GM18861 (cell line): ENCODE data around the gene HOXD4.

Experiments used
- ATAC-seq: cut with Tn5 transposase; IDR thresholded peaks from one replicate; pipeline ENCODE4 v1.9.1; 2021; ENCODE audit not compliant: unreplicated experiment

Gene HOXD4

DNA sequence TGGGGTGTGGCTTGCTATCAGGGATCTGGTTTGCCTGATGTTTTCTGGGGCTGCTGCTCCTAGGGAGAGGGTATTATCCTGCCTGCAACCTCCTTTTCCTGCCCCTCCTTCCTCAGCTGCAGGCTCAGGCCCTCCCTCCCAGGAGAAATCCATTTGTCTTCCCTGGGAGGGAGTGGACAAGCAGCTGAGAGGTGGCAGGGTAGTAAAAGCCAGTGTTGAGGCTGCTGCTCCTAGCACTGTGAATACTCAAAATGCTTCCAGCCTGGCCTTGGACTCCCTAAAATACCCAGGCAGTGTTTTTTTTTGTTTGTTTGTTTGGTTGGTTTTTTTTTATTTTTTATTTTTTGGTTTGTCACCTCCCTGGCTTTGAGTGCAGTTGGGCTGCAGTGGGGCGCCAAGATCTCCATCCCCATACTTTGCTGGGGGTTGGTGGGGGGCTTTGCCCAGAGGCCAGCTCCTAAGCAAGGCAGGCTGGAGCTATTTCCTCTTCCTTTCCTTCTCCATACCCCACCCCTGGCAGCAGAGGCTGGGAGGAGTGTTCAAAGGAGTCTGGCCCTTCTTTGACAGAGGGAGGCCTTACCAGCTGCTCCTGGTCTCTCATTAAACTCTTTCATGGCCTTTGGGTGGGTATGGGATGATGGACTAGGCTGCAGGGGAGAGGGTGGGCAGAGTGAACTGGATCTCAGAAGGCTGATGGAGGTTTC is 19.4 kb downstream of the HOXD4 start:
- no peak for ATAC-seq

DNA sequence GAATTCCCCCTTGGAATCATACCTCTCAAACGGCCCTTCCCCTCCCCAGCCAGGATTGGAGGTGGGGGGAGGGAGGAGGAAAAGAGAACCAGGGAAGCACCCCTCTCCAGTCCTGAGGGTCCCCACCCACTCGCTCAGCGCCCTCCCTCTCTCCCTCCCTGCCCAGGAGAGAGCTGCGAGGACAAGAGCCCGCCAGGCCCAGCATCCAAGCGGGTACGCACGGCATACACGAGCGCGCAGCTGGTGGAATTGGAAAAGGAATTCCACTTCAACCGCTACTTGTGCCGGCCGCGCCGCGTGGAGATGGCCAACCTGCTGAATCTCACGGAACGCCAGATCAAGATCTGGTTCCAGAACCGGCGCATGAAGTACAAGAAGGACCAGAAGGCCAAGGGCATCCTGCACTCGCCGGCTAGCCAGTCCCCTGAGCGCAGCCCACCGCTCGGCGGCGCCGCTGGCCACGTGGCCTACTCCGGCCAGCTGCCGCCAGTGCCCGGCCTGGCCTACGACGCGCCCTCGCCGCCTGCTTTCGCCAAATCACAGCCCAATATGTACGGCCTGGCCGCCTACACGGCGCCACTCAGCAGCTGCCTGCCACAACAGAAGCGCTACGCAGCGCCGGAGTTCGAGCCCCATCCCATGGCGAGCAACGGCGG is 20.1 kb downstream of the HOXD4 start:
- no peak for ATAC-seq

DNA sequence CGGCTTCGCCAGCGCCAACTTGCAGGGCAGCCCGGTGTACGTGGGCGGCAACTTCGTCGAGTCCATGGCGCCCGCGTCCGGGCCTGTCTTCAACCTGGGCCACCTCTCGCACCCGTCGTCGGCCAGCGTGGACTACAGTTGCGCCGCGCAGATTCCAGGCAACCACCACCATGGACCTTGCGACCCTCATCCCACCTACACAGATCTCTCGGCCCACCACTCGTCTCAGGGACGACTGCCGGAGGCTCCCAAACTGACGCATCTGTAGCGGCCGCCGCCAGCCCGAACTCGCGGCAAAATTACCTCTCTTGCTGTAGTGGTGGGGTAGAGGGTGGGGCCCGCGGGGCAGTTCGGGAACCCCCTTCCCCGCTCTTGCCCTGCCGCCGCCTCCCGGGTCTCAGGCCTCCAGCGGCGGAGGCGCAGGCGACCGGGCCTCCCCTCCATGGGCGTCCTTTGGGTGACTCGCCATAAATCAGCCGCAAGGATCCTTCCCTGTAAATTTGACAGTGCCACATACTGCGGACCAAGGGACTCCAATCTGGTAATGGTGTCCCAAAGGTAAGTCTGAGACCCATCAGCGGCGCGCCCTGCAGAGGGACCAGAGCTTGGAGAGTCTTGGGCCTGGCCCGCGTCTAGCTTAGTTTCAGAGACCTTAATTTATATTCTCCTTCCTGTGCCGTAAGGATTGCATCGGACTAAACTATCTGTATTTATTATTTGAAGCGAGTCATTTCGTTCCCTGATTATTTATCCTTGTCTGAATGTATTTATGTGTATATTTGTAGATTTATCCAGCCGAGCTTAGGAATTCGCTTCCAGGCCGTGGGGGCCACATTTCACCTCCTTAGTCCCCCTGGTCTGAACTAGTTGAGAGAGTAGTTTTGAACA is 20.9 kb downstream of the HOXD4 start:
- ATAC-seq = no peak

DNA sequence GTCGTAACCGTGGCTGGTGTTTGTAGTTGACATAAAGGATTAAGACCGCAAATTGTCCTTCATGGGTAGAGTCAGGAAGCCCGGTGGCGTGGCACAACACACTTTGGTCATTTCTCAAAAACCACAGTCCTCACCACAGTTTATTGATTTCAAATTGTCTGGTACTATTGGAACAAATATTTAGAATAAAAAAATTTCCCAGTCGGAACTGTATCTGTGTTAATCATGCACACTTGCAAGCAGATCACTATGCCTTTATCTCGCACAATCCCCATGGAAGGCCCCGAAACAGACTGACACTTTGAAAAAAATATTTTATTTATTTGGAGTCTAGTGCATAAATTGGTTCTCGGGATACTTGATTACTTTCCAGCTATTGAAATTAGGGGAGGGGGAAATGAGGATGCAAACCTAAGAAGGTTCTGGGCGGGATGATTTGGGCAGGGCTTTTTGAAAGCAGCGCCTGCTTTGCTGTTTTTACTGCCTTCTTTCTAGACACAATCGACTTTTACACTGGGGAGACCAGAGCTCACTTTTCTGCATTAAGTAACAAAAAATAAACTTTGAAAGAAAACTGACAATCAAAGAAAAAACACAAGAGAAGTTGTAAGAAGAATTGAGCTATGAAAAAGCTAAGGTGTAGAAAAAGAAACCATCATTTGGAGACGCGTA is 21.7 kb downstream of the HOXD4 start:
- no peak for ATAC-seq

DNA sequence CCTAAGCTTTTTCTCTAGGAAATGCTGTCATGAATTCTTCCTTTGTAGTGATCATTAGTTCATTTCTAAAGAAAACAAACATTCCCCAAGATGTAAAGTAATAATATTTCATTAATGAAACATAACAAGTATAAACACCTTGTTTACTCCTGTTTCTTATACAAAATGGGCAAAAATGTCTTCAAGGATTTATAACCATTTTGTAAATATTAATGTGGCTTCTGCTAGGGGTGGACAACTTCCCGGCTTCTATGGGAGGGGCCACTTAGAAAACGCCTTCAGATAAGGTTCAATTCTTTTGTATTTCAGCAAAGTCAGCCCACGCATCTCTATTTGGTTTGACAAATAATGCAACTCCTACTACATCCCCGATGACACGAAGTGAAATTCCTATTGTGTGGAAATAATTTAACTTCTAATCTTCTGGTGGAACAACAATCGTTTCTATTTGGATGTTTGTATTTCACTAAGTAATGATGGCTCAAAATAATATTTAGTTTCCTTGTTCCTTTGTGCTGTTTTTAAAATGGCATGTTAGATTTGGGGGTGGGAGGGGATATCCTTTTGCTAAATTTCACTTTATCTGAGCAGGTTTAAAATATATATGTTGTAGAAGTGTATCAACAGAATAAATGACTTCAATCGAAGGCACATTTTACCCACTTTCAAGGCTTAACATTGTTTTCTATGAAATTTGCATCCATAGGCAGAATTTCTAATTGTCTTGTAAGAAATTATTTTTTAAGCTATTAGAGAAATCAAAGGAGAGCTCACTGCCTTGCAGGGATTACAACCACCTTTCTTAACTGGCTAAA is 22.4 kb downstream of the HOXD4 start:
- no peak for ATAC-seq

DNA sequence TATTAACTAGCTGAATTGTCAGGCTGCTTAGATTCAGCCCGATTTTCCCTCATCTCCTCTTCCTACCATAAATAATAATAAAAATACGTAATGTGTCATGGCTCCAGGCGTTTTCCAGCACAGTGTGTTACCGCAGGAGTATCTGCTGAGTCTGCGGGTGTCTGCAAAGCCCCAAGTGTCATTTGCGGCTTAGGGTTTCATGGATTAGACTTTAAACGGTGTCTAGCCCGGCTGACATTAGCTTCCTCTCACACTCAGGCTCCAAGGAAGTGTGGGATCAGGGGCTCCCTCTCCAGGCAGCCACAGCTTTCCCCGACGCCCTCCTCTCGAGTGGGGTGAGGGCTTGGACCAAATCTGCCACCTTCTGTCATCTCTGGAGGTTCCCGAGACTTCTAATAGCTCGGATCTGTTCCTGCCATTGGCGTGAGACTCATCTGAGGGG is 23.1 kb downstream of the HOXD4 start:
- no peak for ATAC-seq

DNA sequence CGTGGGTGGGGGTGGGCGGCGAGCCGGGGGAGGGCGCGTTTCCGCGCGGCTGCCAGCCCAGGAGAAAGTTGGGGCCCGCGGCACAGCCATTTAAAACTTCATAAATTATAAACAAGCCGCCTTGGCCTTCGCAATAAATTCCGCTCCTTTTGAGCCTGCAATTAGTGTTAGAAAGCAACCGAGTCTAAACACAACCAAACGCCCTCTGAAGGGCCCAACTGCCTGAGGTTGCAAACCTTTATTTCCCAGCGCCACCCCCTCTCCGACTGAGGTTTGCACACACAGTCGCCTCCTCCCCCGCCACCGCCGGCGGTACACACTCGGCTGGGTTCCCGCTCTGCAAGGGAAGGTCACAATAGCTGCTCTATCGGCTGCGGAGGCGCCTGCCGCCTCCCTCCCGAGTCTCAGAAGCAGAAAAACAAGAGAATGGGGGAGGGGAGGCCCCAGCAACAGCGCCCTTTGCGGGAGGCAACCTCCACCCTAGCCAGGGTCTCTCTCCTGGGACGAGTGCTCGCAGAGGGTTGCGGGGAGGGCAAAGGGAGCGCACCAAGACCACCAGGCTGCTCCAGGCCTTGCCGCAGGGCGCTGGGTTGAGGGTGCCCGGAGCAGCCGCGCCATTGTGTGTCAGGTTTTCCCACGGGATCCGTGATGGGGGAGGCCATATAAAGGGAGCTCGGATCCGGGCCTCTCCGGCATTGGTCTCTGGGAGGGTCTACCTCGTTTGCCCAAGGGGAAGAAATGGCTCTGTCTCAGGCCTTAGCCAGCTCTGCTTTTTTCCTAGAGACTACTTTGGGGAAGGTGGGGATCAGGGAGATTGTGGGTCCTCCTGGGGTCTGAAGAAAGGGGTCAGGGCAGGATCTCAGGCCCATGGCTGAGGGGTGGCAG is 23.7 kb downstream of the HOXD4 start:
- no peak for ATAC-seq

DNA sequence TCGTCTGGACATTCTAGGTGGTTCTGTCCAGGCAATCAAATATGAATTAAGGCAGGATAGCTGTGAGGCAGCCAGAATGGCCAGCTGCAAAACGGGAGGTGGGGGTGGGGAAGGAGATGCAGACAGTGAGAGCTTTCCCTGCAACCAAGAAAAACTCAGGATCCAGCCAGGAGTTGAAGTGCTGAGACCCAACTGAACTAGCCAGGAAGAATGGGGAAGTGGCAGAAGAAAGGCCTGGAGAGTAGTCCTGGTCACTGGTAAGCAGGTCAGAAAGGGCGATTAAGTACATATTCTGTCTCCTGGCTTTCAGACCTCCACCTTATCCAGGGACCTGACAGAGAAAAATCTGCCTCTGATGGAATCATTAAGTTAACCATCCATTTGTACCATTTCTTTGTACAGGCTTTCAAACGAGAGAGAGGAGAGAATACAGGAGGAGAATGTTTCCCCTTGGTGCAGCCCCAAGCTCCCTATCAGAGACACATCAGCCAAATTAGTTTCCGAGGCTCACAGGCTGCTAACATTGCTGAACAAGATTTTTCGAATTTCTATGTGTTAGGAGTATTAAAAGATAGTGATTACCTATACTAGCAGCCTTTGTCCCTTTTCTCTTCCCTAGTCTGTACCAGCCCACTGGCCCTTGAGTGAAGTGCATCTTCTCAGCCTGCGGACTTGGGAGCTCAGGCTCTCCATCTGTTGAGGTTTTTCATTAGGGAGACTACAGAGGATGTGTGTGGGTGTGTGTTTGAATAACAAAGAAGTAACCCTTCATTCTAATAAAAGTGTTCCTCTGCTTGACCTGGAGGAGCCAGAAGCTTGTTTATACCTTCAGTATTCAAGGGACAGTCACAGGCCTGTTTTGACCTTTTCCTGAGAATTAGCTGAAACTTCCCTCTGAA is 24.6 kb downstream of the HOXD4 start:
- ATAC-seq = no peak

DNA sequence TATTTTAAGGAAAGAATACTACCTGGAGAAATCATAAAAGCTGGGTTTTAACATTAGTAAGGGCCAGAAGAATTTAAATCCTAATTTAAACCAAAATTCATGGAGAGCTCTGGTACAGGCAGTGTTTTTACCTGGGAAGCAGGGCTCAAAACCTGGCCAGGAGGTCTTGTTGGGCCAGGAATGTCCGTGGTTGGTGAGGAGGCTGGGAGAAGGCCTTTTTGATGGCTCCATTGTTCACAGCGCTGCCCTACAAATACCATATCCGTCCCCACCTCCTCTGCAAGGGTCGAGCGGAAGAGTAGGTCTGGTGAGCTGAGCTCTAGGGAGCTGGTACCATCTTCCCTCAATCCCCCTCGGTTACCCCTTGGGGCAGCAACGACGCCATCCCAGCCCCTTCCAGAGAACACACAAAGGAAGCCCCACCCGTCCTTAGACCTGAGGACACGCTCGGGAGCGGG is 26.3 kb downstream of the HOXD4 start:
- no peak for ATAC-seq

DNA sequence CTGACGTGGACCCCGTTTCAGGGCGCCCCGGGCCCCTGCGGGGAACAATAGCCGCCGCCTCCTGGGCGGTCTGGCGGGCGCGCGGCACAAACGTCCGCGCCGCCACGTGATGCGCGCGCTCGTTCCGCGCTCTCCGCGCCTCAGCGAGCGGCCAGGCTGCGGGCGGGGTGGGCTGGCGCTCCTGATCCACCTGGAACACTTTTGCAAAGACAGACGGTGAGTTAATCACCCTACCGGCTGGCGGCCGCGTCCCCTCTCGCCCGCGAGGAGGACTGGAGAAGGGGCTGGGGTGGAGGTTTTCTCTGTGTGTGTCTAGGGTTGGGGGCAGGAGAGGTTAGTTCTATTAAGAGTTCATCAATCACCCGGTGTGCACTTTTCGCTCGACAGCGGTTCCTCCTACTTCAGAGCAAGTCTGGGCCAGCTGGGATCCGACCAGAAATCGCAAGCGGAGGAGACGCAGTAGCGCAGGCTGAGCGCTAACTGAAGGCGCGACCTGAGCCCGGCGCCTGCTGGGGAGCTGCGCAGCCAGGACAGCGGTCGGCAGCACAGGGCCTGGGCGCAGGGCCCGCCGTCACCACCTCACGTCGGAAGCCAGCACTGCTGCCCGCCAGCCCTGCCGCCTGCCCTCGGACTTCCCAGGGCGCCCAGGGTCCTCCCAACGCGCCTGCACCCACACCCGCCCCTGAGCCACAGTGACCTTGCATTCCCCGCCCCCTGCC is 26.8 kb downstream of the HOXD4 start:
- no peak for ATAC-seq

DNA sequence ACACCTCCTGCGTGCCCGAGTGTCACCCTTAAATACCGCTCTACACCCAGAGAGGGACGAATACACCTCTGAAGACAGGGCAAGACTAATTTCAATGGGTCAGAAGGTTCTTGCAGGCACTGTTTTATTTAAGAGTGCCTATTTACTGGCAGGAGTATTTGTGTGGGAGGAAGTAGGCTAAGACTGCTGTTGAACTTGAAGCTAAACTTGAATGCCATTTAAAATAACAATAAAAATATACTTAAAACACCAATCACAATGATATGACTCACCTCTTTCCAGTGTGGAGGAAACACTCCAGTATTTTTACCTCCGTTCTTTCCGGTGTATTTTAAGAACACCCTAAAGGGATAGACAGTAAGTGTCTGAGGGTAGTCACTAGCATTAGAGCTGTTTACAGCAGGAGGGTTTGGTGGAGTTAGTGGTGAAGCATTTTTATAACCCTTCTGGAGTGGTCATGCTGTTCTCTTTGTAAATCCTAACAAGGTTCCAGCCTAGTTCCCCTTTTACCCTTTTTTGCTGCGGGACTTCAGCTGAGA is 27.5 kb downstream of the HOXD4 start:
- ATAC-seq = no peak

DNA sequence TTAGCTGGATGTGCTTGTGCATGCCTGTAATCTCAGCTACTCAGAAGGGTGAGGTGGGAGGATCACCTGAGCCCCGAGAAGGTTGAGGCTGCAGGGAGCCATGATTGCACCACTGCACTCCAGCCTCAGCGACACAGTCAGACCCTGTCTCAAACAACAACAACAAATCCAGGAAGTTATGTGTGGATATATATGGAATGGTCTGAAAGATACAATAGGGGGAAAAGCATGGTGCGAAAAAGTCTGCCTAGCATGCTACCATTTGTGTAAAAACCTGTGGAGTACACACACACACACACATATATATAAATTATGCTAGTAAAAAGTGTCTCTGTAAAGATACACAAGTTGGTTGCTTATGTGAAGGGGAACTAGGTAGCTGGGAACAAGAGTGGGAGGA is 30.2 kb downstream of the HOXD4 start:
- no peak for ATAC-seq

DNA sequence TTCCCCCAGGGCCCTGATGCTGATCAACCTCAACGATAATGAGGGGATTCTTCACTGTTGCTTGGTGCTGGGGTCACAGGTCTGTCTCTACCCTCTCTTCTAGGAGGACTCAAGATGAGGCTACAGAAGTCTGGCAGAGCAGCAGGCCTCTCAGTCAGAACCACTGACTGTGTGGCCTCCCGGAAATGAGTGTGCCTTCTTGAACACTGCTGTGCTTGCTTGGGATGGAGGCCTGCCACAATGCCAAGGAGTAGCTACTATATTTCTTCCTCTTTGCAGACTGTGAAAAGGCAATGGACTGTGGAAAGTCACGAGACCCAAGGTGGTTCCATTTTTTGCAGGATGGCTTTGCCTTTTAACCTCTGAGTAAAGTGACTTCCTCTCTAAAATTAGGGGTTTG is 31.3 kb downstream of the HOXD4 start:
- ATAC-seq = no peak

DNA sequence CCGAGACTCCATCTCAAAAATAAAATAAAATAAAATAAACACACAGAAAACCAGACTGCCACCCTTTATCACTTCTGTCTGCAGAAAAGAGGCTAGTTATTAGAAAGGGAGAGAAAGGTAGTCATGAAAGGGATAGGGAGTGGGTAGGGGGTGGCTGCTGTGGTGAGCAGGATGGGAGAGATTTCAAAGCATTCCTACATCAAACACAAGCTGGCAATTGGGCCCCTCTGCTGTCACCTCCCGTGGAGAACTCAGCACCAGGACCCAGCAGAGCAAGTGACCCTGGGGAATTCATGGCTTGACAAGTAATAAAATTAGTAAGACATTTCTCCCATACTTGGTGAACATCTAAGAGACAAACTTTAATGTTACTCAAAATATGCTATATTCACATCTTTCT is 33.4 kb downstream of the HOXD4 start:
- ATAC-seq = no peak

DNA sequence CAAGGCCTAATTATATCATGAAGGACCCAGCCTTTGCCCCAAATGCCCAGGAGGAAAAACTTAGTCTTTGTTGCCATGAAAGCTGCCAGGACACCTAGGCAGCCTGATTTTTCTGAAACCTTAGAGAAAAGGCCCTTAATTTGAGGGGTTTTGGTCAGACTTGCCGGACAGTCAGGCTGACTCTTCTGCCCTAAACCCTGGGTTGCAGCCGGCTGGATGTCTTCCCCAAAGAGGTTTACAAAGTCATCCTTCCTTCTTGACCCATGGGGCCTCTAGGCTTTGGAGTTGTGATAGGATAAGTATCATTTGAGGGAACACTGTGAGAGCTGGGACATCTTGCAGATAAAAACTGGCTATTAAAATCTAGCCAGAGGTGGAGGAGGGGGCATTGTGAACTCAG is 34.7 kb downstream of the HOXD4 start:
- no peak for ATAC-seq

DNA sequence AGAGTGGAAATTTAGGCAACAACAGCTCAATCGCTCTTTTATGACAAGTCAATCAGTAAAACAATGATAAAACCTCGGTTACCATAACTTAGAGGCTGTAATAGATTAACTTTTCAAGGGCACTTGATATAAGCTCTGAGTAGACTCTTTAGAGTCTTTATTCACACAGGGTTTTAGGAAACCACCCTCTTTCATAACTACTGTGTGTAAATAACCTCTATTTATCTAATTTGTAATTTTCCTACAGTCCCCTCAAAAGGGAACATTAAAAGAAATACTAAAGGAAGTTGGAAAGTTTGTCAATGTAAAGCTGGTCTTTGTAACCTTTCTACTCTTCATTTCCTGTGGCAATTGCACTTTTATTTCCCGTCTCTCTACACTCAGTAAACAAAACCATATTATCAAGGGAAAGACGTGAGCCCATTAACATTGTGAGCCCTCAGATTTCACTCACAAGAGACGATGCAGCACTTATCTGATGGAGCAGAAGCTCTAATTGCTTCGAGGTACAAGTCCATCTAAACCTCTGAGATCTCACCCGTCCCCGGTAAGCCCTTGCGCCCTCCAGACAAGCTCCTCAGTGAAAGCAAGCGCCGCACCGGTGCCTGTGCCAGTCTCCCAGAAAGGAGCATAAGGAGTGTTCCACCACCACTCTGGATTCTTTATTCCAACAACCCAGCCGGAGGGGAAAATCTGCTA is 36.0 kb downstream of the HOXD4 start:
- ATAC-seq = no peak
